Upper lobe of left lung (tissue), 4 donors: ENCODE measurements around the gene ORM1.

Source experiments
- EP300 ChIP-seq, 4 donors: sonication (generic); formaldehyde crosslinking; IDR thresholded peaks; one replicate each; pipeline ENCODE4 v1.5.1; 2017; ENCODE audit warnings: antibody characterized with exemption in 4 of 4, control low read depth in 2 of 4
- POLR2A ChIP-seq, 4 donors: fragments of 450-650 bp; IDR thresholded peaks; one replicate each; pipeline ENCODE4 v1.5.1; 2016 to 2017; ENCODE audit warnings: antibody characterized with exemption in 4 of 4, mild to moderate bottlenecking in 2 of 4
- POLR2AphosphoS5 ChIP-seq, 2 donors: sonication (generic); formaldehyde crosslinking; IDR thresholded peaks; one replicate each; pipeline ENCODE4 v1.5.1; 2017; ENCODE audit warnings: antibody characterized with exemption in 2 of 2
- TF ChIP-seq, protein P1 (sequence below), 6 experiments: fragments of 450-650 bp in 4 of 6; fragments of 200-600 bp in 2 of 6; sonication (generic) in 2 of 6; IDR thresholded peaks; one replicate each; pipeline ENCODE4 v1.5.1; 2016 to 2019; ENCODE audit warnings: antibody characterized with exemption in 6 of 6

DNA sequence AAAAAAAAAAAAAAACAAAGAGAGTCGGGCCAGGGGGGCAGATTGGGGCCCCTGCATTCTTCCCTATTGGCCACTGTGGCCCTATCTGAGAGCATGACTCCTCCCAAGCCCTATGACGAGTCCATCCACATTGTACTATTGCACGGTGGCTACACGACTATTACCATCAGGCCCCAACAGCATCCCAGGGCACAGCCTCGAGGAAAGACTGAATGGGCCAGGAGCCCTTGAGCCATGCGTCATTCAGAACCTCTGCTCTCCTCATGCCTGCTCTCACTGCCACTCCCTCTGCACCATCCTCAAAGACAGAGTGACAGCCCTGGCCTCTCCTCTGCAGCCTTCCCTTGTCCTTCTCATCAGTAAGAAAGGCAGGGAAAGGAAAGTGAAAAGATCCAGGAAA lies 20.2 kb upstream of the ORM1 start:
- TF ChIP-seq, protein P1, sequence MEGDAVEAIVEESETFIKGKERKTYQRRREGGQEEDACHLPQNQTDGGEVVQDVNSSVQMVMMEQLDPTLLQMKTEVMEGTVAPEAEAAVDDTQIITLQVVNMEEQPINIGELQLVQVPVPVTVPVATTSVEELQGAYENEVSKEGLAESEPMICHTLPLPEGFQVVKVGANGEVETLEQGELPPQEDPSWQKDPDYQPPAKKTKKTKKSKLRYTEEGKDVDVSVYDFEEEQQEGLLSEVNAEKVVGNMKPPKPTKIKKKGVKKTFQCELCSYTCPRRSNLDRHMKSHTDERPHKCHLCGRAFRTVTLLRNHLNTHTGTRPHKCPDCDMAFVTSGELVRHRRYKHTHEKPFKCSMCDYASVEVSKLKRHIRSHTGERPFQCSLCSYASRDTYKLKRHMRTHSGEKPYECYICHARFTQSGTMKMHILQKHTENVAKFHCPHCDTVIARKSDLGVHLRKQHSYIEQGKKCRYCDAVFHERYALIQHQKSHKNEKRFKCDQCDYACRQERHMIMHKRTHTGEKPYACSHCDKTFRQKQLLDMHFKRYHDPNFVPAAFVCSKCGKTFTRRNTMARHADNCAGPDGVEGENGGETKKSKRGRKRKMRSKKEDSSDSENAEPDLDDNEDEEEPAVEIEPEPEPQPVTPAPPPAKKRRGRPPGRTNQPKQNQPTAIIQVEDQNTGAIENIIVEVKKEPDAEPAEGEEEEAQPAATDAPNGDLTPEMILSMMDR (IDR thresholded peaks at IDR 0.05) = no peak
- no peak for TF ChIP-seq EP300 (IDR thresholded peaks at IDR 0.05)
- TF ChIP-seq POLR2A (IDR thresholded peaks at IDR 0.05) = no peak
- TF ChIP-seq POLR2AphosphoS5 (IDR thresholded peaks at IDR 0.05) = no peak
